Neural cell (in vitro differentiated cells): ENCODE data around the gene AMZ2.

ENCODE experiments used
- EP300 ChIP-seq: fragments of 450-650 bp; conservative IDR thresholded peaks from 2 replicates; pipeline ENCODE4 v1.6.1; 2014; ENCODE audit warnings: antibody characterized with exemption, mild to moderate bottlenecking, moderate library complexity; ENCODE audit not compliant: poor library complexity, severe bottlenecking
- EZH2 ChIP-seq: fragments of 200-600, 300-800 bp; shearing (Covaris generic), sonication (generic); IDR thresholded peaks from 2 replicates; pipeline ENCODE4 v1.6.1; 2014; ENCODE audit warnings: antibody characterized with exemption, low read length, borderline replicate concordance, mild to moderate bottlenecking; ENCODE audit not compliant: insufficient read depth, poor library complexity, severe bottlenecking
- POLR2AphosphoS5 ChIP-seq: IDR thresholded peaks from 2 replicates; pipeline ENCODE4 v1.6.1; 2012
- TF ChIP-seq, protein P1 (sequence below): fragments of 450-650 bp; IDR thresholded peaks from 2 replicates; pipeline ENCODE4 v1.5.1; 2014; ENCODE audit warnings: antibody characterized with exemption, mild to moderate bottlenecking, moderate library complexity; ENCODE audit not compliant: poor library complexity, severe bottlenecking

GRCh38 chr17:68294617-68295016 is 46.8 kb downstream of the AMZ2 start:
- TF ChIP-seq, protein P1, sequence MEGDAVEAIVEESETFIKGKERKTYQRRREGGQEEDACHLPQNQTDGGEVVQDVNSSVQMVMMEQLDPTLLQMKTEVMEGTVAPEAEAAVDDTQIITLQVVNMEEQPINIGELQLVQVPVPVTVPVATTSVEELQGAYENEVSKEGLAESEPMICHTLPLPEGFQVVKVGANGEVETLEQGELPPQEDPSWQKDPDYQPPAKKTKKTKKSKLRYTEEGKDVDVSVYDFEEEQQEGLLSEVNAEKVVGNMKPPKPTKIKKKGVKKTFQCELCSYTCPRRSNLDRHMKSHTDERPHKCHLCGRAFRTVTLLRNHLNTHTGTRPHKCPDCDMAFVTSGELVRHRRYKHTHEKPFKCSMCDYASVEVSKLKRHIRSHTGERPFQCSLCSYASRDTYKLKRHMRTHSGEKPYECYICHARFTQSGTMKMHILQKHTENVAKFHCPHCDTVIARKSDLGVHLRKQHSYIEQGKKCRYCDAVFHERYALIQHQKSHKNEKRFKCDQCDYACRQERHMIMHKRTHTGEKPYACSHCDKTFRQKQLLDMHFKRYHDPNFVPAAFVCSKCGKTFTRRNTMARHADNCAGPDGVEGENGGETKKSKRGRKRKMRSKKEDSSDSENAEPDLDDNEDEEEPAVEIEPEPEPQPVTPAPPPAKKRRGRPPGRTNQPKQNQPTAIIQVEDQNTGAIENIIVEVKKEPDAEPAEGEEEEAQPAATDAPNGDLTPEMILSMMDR, result no peak
- TF ChIP-seq EP300, result no peak
- no peak for TF ChIP-seq POLR2AphosphoS5
- no peak for TF ChIP-seq EZH2
